SU-DHL-6 (cell line): ENCODE results near the gene GNG5.
"Not testable (repeated sequence)": the region's sequence is repeated elsewhere in the genome, so short reads cannot be mapped to it uniquely, and the experiment has no call there.

Source experiments
- H2AFZ ChIP-seq: fragments of 200-600 bp; sonication (generic); 2 replicates; pipeline ENCODE4 v1.6.1; 2014; ENCODE audit warnings: low read depth, mild to moderate bottlenecking, moderate library complexity, mixed read lengths, antibody characterized with exemption, low read length; ENCODE audit not compliant: severe bottlenecking
- H3F3A ChIP-seq: fragments of 200-600 bp; shearing (Covaris generic); 2 replicates; pipeline ENCODE4 v1.6.0; 2016; ENCODE audit warnings: antibody characterized with exemption, mild to moderate bottlenecking; ENCODE audit not compliant: insufficient read depth
- H3K27ac ChIP-seq: fragments of 200-600 bp; sonication (generic); 2 replicates; pipeline ENCODE4 v1.5.1; 2016; ENCODE audit warnings: low read depth, mild to moderate bottlenecking, low read length, moderate library complexity, mixed read lengths
- H3K27me3 ChIP-seq: fragments of 200-600 bp; sonication (generic), shearing (Covaris generic); 2 replicates; pipeline ENCODE4 v1.6.0; 2014; ENCODE audit warnings: mild to moderate bottlenecking, low read length
- H3K36me3 ChIP-seq: fragments of 200-600 bp; sonication (generic); 2 replicates; pipeline ENCODE4 v1.6.1; 2014; ENCODE audit warnings: mild to moderate bottlenecking, low read length, mixed read lengths
- H3K4me2 ChIP-seq: fragments of 300-600, 200-600 bp; shearing (Covaris generic), sonication (generic); 2 replicates; pipeline ENCODE4 v1.6.0; 2014; ENCODE audit warnings: low read length, low read depth, mild to moderate bottlenecking; ENCODE audit not compliant: poor library complexity, severe bottlenecking
- H3K4me3 ChIP-seq: fragments of 200-600 bp; sonication (generic); 2 replicates; pipeline ENCODE4 v1.5.1; 2014; ENCODE audit warnings: antibody characterized with exemption, low read length, mild to moderate bottlenecking, mixed read lengths; ENCODE audit not compliant: insufficient read depth, poor library complexity, severe bottlenecking
- H3K79me2 ChIP-seq: fragments of 200-600 bp; sonication (generic); 2 replicates; pipeline ENCODE4 v1.6.1; 2014; ENCODE audit warnings: mild to moderate bottlenecking, low read length, moderate library complexity; ENCODE audit not compliant: insufficient read depth
- H3K9ac ChIP-seq: fragments of 200-600 bp; sonication (generic); 2 replicates; pipeline ENCODE4 v1.7.0; 2014; ENCODE audit warnings: mild to moderate bottlenecking, low read length
- H3K9me2 ChIP-seq: fragments of 200-600 bp; sonication (generic); replicated peaks from 2 replicates; pipeline ENCODE4 v1.6.1; 2014; ENCODE audit warnings: low read length; ENCODE audit not compliant: insufficient read depth
- H3K9me3 ChIP-seq: fragments of 200-600 bp; sonication (generic); 2 replicates; pipeline ENCODE4 v1.6.1; 2014; ENCODE audit warnings: low read length, mixed read lengths; ENCODE audit not compliant: insufficient read depth
- H4K20me1 ChIP-seq: fragments of 200-600 bp; sonication (generic); 2 replicates; pipeline ENCODE4 v1.6.1; 2014; ENCODE audit warnings: low read depth, mild to moderate bottlenecking, antibody characterized with exemption, low read length, moderate library complexity, mixed read lengths
- EZH2phosphoT487 ChIP-seq: fragments of 200-600 bp; sonication (generic), shearing (Covaris generic); conservative IDR thresholded peaks from 2 replicates; pipeline ENCODE4 v1.6.1; 2018; ENCODE audit warnings: mild to moderate bottlenecking, antibody characterized with exemption, low read length, moderate library complexity, mixed read lengths
- TF ChIP-seq, protein P1 (sequence below): fragments of 200-600 bp; sonication (generic); IDR thresholded peaks from one replicate; pipeline ENCODE4 v1.5.1; 2017; ENCODE audit warnings: antibody characterized with exemption, mild to moderate bottlenecking, low read length, moderate library complexity; ENCODE audit not compliant: insufficient read depth, poor library complexity, severe bottlenecking

GNG5 gene

GRCh38 chr1:84452436-84452835 lies 53.9 kb downstream of the GNG5 start:
- Histone ChIP-seq H3F3A (no peaks in the 10 kb centered on the region), H3K36me3 (no peaks in the 10 kb centered on the region), H3K79me2 (no peaks in the 10 kb centered on the region), H3K4me3 (no peak overlapping the region), H3K9me2 (no peaks in the 10 kb centered on the region), H3K4me2 (no peak overlapping the region), H4K20me1 (no peaks in the 10 kb centered on the region), H3K9ac (no peak overlapping the region), H3K27me3 (0 out of 2 replicates have a peak, but pooled peaks cover 3% of the 10 kb centered on the region), H3K27ac (no peak overlapping the region), H2AFZ (no peak overlapping the region), H3K9me3 (no peaks in the 10 kb centered on the region)
- TF ChIP-seq EZH2phosphoT487 = no peak
- TF ChIP-seq, protein P1, sequence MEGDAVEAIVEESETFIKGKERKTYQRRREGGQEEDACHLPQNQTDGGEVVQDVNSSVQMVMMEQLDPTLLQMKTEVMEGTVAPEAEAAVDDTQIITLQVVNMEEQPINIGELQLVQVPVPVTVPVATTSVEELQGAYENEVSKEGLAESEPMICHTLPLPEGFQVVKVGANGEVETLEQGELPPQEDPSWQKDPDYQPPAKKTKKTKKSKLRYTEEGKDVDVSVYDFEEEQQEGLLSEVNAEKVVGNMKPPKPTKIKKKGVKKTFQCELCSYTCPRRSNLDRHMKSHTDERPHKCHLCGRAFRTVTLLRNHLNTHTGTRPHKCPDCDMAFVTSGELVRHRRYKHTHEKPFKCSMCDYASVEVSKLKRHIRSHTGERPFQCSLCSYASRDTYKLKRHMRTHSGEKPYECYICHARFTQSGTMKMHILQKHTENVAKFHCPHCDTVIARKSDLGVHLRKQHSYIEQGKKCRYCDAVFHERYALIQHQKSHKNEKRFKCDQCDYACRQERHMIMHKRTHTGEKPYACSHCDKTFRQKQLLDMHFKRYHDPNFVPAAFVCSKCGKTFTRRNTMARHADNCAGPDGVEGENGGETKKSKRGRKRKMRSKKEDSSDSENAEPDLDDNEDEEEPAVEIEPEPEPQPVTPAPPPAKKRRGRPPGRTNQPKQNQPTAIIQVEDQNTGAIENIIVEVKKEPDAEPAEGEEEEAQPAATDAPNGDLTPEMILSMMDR = no peak

DNA sequence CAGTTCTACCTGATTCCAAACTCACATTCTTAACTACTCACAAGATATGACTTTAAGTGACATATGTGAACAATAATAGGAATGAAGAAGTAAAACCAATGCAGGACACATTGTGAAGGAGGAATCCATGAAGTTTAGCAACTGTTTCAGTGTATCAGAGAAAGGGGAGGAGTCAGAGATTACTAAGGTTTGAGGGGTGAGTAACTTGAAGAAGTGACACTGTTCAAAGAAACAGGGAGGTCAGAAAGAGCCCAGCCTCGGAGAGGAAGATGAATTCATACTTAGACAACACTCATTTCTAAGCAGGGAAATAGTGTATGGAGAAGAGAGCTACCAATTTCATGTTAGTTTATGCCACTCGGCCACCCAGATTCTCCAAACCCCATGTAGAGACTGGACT lies 55.5 kb downstream of the GNG5 start:
- TF ChIP-seq, protein P1 = no peak
- H2AFZ ChIP-seq = no peak overlapping the region
- no peaks in the 10 kb centered on the region for H4K20me1 ChIP-seq

DNA sequence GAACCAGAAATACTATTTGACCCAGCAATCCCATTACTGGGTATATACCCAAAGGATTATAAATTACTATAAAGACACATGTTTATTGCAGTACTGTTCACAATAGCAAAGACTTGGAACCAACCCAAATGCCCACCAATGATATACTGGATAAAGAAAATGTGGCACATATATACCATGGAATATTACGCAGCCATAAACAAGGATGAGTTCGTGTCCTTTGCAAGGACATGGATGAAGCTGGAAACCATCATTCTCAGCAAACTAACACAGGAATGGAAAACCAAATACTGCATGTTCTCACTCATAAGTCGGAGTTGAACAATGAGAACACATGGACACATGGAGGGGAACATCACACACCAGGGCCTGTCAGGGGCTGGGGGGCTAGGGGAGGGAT lies 57.7 kb downstream of the GNG5 start:
- not testable (repeated sequence) for H3F3A ChIP-seq, H3K79me2 ChIP-seq, H3K4me3 ChIP-seq, H3K4me2 ChIP-seq, H3K27me3 ChIP-seq, H3K36me3 ChIP-seq, H3K9me2 ChIP-seq, H4K20me1 ChIP-seq, H3K9me3 ChIP-seq, H3K9ac ChIP-seq, H2AFZ ChIP-seq, H3K27ac ChIP-seq

More for the DNA sequence above, 55.5 kb downstream of the GNG5 start:
- H3K9me2 ChIP-seq = no peaks in the 10 kb centered on the region
- H3K4me3 ChIP-seq = no peak overlapping the region
- no peaks in the 10 kb centered on the region for H3K79me2 ChIP-seq
- H3K27ac ChIP-seq = no peak overlapping the region
- no peak overlapping the region for H3K9ac ChIP-seq
- no peaks in the 10 kb centered on the region for H3K36me3 ChIP-seq
- H3K27me3 ChIP-seq = 0 out of 2 replicates have a peak, but pooled peaks cover 3% of the 10 kb centered on the region
- no peak overlapping the region for H3K4me2 ChIP-seq
- no peaks in the 10 kb centered on the region for H3F3A ChIP-seq
- H3K9me3 ChIP-seq = no peaks in the 10 kb centered on the region
